Epithelial cell of esophagus (primary cell): ENCODE measurements around the gene CANX.

Source experiments
- DNase-seq: peaks from one replicate; pipeline ENCODE4 v3.0.0; 2010; ENCODE audit warnings: low read depth
- H3K4me3 ChIP-seq: 2 replicates; pipeline ENCODE4 v1.5.1; 2011; ENCODE audit warnings: mild to moderate bottlenecking, low read length, control low read depth
- TF ChIP-seq, protein P1 (sequence below): IDR thresholded peaks from 2 replicates; pipeline ENCODE4 v1.5.1; 2011; ENCODE audit warnings: low read depth, mild to moderate bottlenecking, low read length, control low read depth, inconsistent platforms; ENCODE audit not compliant: insufficient read depth; ENCODE audit errors: missing control alignments

The CANX gene

DNA sequence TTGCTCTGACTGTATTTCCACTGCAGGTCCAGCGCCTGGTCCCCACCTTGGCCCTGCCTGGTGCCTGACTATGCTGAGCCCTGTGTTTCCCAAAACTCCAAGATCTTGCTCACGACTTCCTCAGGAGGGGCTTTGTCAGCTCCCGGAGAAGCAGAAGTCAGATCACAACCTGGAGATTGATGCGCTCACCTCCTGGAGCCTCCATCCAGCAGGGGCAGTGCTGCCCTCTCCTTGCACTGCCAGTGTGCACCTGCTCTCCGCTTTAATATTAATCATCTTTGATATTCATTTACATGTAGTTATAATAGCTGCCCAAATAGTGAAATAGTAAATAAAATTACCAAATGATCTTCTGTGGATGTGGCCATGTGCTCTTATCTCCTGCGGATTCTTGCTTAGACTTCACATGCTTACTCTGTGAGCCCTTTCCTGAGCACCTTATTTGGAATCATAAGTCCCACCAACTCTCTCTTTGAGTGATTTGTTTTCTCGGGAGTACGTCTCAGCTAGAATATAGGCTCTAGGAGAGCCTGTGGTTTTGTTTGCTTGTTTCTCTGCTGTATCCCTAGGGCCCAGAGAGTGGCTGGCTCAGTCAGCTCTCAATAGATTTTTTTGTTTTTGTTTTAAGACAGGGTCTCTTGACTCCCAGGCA is 51.2 kb downstream of the CANX start:
- TF ChIP-seq, protein P1, sequence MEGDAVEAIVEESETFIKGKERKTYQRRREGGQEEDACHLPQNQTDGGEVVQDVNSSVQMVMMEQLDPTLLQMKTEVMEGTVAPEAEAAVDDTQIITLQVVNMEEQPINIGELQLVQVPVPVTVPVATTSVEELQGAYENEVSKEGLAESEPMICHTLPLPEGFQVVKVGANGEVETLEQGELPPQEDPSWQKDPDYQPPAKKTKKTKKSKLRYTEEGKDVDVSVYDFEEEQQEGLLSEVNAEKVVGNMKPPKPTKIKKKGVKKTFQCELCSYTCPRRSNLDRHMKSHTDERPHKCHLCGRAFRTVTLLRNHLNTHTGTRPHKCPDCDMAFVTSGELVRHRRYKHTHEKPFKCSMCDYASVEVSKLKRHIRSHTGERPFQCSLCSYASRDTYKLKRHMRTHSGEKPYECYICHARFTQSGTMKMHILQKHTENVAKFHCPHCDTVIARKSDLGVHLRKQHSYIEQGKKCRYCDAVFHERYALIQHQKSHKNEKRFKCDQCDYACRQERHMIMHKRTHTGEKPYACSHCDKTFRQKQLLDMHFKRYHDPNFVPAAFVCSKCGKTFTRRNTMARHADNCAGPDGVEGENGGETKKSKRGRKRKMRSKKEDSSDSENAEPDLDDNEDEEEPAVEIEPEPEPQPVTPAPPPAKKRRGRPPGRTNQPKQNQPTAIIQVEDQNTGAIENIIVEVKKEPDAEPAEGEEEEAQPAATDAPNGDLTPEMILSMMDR: no peak
- no peak for DNase-seq
- no peak overlapping the region for H3K4me3 ChIP-seq

DNA sequence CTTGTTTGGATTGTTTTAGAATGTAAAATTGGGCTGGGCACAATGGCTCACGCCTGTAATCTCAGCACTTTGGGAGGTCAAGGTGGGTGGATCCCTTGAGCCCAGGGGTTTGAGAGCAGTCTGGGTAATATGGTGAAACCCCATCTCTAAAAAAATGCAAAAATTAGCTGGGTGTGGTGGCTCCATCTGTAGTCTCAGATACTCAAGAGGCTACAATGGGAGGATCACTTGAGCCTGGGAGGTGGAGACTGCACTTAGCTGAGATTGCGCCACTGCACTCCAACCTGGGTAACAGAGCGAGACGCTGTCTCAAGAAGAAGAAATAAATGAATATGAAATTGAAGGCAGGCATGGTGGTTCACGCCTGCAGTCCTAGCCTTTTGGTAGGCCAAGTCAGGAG is 55.2 kb downstream of the CANX start:
- no peak overlapping the region for H3K4me3 ChIP-seq
- no peak for DNase-seq
- TF ChIP-seq, protein P1: no peak

DNA sequence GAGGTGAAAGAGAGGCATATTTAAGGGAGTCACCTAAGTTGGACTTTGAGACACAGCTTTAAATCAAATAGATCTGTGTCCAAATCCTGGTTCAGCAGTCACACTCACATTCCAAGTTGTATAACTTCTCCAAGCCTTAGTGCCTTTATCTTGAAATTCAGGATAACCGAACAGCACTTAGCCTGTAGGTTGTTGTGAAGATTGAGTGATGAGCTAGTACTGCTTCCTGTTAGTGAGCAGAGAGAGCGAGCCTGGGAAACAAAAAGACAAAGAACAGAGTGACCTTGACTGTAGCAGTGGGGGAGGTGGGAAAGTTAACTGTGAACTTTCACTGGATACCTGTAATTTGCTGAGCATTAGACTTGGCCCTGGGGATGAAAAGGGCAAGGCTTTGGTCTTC is 56.3 kb downstream of the CANX start:
- H3K4me3 ChIP-seq: no peak overlapping the region
- TF ChIP-seq, protein P1: no peak
- DNase-seq: no peak

DNA sequence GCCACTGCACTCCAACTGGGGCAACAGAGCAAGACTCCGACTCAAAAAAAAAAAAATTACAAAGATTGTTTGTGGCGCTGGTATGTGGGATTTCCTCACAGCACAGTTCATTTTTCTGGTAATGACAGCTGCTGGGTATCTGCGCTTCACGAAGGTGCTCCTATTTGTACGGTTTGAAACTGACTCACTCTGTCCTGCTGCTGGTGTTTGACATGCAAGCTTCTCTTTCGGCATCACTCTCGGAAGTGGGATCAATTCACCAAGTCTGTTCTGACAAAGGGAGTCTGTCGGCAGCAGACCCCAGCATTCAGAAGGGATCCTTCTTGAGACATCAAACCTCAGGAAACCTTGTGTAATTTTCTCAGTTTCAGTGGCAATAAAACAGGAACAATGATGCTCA is 60.2 kb downstream of the CANX start:
- no peak for DNase-seq
- TF ChIP-seq, protein P1: no peak
- no peak overlapping the region for H3K4me3 ChIP-seq

DNA sequence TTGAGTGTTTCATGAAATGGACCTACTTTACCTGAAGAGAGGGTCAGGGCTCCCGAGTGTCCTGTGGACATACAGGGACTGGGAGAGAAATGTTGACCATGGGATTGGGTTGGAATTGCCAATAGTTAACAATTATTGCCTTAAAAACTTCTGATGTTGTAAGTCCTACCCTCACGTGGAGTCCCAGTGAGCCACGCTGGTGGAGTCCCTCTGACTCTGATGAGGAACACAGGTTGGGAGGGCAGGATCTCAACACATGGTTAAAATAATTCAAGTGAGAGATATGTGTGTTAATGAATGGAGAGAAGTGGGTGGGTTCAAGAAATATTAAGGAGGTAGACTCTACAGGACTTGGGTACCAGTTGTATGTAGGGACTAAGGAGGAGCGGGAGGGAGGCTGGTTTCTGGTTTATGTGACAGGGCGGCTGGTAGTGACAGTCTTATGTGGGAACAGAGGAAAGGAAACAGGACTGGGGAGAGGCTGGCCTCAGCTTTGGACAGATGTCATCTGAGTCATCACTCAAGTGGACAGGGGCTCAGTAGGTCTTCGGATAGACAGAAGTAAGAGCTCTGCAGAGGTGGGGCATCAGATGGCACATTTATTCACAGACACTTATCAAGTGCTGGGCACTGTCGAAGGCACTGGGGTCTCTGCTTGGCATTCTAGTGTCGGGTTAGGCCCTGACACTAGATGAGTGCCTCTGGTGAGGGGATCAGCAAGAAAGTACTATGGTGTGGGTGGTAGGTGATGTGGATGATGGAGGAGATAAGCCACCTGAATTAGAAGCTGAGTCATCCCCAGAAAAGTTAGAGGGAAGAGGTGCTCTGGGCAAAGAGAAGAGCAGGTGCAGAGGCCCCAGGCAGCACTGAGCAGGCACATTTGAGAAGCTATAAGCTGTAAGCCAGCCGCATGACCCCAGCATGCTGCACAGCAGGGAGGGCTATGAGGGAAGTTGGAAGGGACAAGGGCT is 61.1 kb downstream of the CANX start:
- TF ChIP-seq, protein P1: no peak
- DNase-seq: no peak
- no peak overlapping the region for H3K4me3 ChIP-seq

DNA sequence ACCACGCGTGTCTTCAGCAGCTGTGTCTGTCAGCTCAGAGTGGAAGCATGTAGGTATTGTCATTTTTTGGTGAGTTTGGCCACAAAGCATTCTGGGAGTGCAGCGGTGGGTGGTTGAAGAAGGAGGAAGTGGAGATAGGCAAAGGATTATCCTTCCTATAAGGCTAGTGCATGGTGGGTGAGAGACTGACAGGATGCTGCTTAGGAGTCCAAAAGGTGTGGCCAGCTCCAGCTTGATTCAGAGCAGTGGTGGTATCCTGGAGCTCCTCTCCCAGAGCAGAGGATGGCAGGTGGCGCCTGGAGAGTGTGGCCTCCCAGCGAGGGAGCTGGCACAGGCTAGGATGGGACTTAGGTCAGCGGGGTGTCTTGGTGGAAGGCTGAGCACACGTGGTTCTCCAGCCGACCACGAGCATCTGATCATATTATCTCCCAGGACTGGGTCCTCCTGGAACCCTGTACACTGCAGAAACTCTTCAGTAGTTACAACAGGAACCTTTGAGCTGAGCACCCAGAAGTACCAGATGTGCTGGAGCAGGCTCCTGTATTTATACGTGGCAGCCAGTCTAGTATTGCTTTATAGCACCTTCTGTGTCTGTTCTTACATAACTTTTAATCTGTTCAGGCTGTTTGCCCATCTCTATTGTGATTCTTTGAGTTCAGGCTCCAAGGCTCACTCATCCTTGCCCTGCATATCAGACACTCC is 63.5 kb downstream of the CANX start:
- DNase-seq: peak; percentile 38
- no peak overlapping the region for H3K4me3 ChIP-seq
- TF ChIP-seq, protein P1: no peak
